ENCODE data around the gene EPHB1.

EPHB1 gene

DNA sequence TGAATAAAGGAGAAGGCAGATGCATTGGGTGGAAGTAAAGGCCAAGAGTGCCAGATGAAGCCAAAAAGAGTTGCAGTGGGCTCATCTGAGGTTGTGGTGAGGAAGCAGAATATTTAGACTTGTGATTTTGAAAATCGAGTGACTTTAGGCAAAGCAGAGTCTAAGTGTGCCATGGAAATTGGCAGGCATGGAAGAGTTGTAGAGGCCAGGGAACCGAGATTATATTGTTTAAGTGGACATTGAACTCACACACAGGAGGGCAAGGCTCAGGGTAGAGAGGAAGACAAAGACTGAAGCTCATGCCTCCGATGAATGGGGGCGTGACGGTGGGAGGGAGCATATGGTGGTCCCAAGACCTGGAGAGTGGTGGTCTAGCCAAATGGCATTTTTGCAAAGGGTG is 347.5 kb downstream of the EPHB1 start:
- no peak for TF ChIP-seq TAF1 (IDR thresholded peaks at IDR 0.05; ENCODE audit: borderline replicate concordance, insufficient read depth, low read length)
- TF ChIP-seq FOXP2 (optimal IDR thresholded peaks at IDR 0.05; ENCODE audit: borderline replicate concordance, extremely low read depth, extremely low read length, insufficient read depth) = no peak
- TF ChIP-seq POLR2AphosphoS5 (IDR thresholded peaks at IDR 0.05; ENCODE audit: low read depth, low read length) = no peak
- TF ChIP-seq SIN3A (IDR thresholded peaks at IDR 0.05; ENCODE audit: borderline replicate concordance, insufficient read depth, low read length) = no peak
- TF ChIP-seq, protein P1, sequence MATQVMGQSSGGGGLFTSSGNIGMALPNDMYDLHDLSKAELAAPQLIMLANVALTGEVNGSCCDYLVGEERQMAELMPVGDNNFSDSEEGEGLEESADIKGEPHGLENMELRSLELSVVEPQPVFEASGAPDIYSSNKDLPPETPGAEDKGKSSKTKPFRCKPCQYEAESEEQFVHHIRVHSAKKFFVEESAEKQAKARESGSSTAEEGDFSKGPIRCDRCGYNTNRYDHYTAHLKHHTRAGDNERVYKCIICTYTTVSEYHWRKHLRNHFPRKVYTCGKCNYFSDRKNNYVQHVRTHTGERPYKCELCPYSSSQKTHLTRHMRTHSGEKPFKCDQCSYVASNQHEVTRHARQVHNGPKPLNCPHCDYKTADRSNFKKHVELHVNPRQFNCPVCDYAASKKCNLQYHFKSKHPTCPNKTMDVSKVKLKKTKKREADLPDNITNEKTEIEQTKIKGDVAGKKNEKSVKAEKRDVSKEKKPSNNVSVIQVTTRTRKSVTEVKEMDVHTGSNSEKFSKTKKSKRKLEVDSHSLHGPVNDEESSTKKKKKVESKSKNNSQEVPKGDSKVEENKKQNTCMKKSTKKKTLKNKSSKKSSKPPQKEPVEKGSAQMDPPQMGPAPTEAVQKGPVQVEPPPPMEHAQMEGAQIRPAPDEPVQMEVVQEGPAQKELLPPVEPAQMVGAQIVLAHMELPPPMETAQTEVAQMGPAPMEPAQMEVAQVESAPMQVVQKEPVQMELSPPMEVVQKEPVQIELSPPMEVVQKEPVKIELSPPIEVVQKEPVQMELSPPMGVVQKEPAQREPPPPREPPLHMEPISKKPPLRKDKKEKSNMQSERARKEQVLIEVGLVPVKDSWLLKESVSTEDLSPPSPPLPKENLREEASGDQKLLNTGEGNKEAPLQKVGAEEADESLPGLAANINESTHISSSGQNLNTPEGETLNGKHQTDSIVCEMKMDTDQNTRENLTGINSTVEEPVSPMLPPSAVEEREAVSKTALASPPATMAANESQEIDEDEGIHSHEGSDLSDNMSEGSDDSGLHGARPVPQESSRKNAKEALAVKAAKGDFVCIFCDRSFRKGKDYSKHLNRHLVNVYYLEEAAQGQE (IDR thresholded peaks at IDR 0.05; ENCODE audit: insufficient read depth in 1 of 2, low read depth in 2 of 2, low read length in 2 of 2) = no peak

DNA sequence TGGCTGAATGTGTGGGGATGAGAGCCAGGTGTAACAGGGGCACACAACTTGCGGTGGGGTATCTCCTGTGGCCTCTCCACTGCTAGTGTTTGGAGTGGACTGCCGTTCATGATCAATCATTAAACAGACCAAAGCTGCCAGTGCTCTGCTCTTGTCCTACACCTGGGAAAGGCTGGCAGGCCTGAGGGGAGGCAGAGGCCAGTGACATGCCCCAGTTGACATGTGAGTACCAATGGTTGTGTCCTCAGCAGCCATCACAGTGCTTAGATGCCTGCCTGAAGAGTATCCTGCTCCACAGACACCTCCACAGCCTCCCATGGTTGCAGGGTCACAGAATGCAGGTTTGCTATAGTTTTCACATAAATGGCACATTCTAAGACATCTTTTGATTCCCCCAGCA is 348.4 kb downstream of the EPHB1 start:
- TF ChIP-seq SIN3A (IDR thresholded peaks at IDR 0.05; ENCODE audit: borderline replicate concordance, insufficient read depth, low read length) = no peak
- TF ChIP-seq FOXP2 (optimal IDR thresholded peaks at IDR 0.05; ENCODE audit: borderline replicate concordance, extremely low read depth, extremely low read length, insufficient read depth) = no peak
- TF ChIP-seq, protein P1 (IDR thresholded peaks at IDR 0.05; ENCODE audit: insufficient read depth in 1 of 2, low read depth in 2 of 2, low read length in 2 of 2) = no peak
- TF ChIP-seq POLR2AphosphoS5 (IDR thresholded peaks at IDR 0.05; ENCODE audit: low read depth, low read length) = no peak
- TF ChIP-seq TAF1 (IDR thresholded peaks at IDR 0.05; ENCODE audit: borderline replicate concordance, insufficient read depth, low read length) = no peak

DNA sequence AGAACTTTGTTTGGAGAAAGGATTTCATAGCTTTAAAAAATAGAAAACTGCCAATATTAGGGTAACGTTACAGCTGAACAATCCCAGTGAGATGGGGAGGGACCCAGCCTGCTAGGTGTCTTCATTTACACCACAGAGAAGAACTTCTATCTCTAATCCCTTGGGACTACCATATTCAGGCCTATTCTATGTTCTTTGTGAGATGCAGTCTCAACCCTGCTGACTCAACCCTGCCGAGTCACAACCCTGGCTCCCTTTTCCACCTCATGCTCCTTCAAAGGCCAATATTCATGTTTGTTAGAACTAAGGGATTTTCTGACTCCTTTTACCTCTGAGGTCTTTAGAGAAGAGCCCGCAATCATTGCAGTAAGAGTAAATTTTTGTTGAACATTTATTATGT is 350.5 kb downstream of the EPHB1 start:
- TF ChIP-seq FOXP2 (optimal IDR thresholded peaks at IDR 0.05; ENCODE audit: borderline replicate concordance, extremely low read depth, extremely low read length, insufficient read depth) = no peak
- TF ChIP-seq SIN3A (IDR thresholded peaks at IDR 0.05; ENCODE audit: borderline replicate concordance, insufficient read depth, low read length) = no peak
- TF ChIP-seq, protein P1 (IDR thresholded peaks at IDR 0.05; ENCODE audit: insufficient read depth in 1 of 2, low read depth in 2 of 2, low read length in 2 of 2) = no peak
- TF ChIP-seq TAF1 (IDR thresholded peaks at IDR 0.05; ENCODE audit: borderline replicate concordance, insufficient read depth, low read length) = no peak
- TF ChIP-seq POLR2AphosphoS5 (IDR thresholded peaks at IDR 0.05; ENCODE audit: low read depth, low read length) = no peak

DNA sequence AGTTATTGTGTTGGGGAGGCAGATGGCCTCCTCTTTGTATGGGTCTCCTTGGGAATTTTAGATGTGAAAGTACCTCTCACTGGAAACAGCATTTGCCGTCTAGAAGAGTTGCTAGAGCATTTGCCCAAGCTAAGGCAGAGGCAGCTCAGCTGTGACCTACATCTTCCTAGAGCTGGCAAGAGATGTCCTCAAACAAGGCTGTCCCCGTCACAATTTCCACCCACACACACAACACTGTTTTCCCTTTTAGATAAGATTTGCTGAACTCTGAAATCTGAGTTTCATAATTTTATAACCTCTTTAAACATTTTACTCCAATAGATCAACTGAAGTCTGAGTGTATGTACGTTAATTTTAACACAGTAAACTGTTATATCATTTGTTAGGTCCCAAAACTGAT is 352.6 kb downstream of the EPHB1 start:
- no peak for TF ChIP-seq SIN3A (IDR thresholded peaks at IDR 0.05; ENCODE audit: borderline replicate concordance, insufficient read depth, low read length)
- no peak for TF ChIP-seq FOXP2 (optimal IDR thresholded peaks at IDR 0.05; ENCODE audit: borderline replicate concordance, extremely low read depth, extremely low read length, insufficient read depth)
- TF ChIP-seq, protein P1 (IDR thresholded peaks at IDR 0.05; ENCODE audit: insufficient read depth in 1 of 2, low read depth in 2 of 2, low read length in 2 of 2) = no peak
- TF ChIP-seq TAF1 (IDR thresholded peaks at IDR 0.05; ENCODE audit: borderline replicate concordance, insufficient read depth, low read length) = no peak
- no peak for TF ChIP-seq POLR2AphosphoS5 (IDR thresholded peaks at IDR 0.05; ENCODE audit: low read depth, low read length)

All from PFSK-1 (cell line).